Measurements from ENCODE around the gene ICAM1.

The ICAM1 gene

DNA sequence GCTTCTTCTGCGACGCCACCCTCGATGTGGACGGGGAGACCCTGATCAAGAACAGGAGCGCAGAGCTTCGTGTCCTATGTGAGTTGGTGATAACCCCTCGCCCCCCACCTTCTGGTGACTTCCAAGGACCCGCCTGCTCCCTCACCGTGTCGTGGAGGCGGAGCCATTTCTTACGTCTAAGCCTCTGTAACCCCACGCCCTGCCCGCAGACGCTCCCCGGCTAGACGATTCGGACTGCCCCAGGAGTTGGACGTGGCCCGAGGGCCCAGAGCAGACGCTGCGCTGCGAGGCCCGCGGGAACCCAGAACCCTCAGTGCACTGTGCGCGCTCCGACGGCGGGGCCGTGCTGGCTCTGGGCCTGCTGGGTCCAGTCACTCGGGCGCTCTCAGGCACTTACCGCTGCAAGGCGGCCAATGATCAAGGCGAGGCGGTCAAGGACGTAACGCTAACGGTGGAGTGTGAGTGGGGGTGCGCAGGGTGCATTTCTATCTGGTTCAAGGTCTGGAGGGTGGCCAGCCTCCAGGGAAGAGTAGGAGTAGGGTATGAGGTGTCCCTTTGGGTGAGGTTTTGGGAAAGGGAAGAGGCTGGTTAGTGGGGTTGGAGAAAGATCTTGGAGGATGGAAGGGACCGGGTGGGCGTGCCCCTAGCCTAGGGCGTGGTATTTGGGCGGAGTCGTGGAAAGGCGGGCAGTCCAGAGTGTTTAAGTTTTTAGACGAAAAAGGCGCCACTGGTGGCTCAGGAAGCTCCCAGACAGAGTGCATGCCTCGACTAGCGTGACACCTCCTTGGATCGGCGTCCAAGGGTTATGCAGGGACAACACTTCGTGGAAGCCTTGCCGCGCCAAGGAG is 22.1 kb downstream of the ICAM1 start:
- in situ Hi-C loops (cut with HindIII; ENCODE audit: low sequenced_read_pairs) = no loop called here

DNA sequence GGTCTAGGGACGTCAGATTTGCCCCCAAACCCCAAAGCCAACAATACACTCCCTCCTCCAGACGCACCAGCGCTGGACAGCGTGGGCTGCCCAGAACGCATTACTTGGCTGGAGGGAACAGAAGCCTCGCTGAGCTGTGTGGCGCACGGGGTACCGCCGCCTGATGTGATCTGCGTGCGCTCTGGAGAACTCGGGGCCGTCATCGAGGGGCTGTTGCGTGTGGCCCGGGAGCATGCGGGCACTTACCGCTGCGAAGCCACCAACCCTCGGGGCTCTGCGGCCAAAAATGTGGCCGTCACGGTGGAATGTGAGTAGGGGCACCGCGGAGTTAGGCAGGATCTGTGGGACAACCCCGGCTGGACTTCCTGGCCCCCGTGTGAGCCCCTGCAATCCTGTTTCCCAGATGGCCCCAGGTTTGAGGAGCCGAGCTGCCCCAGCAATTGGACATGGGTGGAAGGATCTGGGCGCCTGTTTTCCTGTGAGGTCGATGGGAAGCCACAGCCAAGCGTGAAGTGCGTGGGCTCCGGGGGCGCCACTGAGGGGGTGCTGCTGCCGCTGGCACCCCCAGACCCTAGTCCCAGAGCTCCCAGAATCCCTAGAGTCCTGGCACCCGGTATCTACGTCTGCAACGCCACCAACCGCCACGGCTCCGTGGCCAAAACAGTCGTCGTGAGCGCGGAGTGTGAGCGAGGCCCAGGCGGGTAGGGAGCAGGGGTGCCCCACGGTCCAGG is 22.9 kb downstream of the ICAM1 start:
- in situ Hi-C loops (cut with HindIII; ENCODE audit: low sequenced_read_pairs) = no loop called here

DNA sequence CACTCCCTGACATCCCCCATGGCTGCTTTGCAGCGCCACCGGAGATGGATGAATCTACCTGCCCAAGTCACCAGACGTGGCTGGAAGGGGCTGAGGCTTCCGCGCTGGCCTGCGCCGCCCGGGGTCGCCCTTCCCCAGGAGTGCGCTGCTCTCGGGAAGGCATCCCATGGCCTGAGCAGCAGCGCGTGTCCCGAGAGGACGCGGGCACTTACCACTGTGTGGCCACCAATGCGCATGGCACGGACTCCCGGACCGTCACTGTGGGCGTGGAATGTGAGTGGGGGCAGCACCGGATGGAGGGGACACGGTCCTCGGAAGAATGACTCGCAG is 23.4 kb downstream of the ICAM1 start:
- in situ Hi-C loops (cut with HindIII; ENCODE audit: low sequenced_read_pairs) = no loop called here

DNA sequence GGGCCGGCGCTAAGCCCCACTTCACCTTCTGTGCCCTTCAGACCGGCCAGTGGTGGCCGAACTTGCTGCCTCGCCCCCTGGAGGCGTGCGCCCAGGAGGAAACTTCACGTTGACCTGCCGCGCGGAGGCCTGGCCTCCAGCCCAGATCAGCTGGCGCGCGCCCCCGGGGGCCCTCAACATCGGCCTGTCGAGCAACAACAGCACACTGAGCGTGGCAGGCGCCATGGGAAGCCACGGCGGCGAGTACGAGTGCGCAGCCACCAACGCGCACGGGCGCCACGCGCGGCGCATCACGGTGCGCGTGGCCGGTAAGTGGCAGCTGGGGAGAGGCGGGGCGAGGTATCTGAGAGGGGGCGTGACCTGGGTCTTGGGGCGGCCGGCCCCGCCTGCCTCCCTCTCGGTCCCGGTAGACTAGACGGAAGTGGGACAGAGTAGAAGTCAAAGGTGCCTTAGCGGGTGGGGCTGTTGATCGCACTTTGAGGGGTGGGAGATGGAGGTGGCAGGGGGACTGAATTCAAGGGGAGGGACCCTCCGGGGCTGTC is 24.5 kb downstream of the ICAM1 start:
- in situ Hi-C loops (cut with HindIII; ENCODE audit: low sequenced_read_pairs) = no loop called here

DNA sequence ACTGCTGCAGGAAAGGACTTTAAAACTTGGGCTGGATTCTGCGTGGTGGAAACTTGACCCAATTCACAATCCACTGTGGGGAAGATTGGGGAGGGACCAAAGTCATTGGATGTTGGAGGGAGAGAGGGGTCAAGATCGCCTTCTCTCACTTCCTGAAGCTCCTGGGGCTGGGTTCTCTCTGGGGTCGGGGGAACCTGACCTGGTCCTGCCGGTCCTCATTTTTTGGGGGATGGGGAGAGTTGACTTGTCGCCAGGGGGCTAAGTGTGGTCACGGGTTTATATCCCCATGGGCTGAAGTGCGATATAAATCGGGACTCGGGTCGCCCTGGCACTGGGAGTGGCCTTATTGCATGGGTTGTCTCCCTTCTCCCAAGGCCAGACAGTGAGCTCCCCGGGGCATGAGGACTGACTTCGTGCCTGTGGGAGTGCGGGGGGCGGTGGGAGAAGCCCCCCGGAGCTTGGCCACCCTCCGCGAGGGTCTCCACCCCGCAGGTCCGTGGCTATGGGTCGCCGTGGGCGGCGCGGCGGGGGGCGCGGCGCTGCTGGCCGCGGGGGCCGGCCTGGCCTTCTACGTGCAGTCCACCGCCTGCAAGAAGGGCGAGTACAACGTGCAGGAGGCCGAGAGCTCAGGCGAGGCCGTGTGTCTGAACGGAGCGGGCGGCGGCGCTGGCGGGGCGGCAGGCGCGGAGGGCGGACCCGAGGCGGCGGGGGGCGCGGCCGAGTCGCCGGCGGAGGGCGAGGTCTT is 25.1 kb downstream of the ICAM1 start:
- in situ Hi-C loops (cut with HindIII; ENCODE audit: low sequenced_read_pairs) = no loop called here

DNA sequence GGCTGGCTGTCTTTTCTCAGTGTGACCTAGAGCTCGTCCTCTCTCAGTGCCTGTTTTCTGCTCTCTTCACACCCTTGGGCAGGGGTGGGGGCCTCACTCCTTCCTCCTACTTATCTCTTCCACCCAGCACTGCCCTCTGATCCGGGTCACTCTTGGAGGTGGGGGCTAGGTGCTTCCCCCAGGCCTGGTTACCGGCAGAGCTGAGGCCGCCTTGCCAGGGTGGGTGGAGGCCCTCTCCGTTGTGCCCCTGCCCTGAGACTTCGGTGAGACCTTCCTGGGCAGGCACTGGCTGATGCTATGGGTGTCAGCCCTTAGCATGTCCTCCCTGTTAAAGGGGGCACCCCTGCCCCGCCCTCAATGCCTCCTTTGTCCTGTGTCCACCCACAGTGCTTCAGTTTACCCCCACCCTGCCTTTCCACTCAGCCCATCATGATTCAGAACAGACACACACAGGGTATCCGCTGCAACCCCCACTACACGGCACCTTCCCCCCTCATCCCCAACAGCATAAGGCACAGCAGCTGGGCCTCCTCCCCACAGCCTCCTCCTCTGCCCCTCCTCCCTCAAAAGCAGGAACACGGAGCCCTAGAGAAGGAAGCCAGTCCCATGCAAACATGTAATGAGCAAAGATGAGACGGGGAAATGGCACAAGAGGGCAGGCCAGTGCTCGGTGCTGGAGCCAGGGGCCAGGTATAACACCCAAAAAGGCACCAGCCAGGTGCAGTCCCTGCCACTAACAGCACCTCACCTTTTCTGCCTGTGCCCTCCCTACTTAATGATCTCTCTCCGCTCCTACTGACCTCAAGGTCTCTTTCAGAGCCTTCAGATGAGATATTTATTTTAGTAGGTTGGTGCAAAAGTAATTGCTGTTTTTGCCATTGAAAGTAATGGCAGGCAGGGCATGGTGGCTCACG is 28.9 kb downstream of the ICAM1 start:
- in situ Hi-C loops (cut with HindIII; ENCODE audit: low sequenced_read_pairs) = no loop called here

DNA sequence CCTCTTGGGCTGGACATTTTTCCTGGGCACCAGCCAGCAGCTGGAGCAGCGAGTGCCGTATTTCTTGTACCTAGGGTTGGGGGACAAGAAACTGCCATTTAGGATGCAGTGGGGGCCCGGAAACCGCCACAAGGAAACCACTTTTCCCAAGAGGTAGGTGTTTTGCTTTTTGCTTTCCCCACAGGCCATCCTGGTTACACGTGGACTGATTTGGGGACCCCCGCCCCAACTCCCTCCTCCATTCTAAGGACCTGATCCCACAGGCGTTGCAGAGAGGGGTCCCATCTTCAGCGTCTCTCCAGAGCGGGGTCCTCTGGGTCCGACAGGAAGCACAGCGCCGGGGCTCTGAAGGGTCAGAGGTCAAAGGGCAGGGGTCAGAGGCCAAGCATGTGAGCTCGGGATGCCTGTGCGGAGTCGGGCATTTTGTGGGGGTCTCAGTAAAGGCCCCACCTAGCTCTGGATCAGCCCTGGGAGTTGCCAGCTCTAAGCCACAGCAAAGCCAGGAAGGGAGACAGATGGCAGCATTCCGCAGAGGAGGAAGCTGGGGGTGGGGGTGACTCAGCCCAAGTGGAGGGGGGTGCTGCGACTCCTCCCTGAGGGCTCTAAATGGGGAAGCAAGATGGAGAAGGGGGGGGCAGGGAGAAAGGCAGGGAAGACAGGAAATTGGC is 34.4 kb downstream of the ICAM1 start:
- in situ Hi-C loops (cut with HindIII; ENCODE audit: low sequenced_read_pairs) = no loop called here

DNA sequence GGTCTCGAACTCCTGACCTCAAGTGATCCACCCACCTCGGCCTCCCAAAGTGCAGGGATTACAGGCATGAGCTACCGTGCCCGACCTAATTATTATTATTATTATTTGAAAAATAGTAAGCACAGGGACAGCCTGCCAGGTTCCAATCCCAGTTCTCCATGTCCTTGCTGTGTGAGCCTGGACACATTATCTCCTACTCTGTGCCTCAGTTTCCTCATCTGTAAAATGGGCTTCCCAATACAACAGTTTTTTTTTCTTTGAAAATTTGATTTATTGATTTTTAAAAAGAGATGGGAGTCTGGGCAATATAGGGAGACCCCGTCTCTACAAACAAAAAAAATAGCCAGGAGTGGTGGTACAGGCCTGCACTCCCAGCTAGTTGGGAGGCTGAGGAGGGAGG is 35.4 kb downstream of the ICAM1 start:
- in situ Hi-C loops (cut with HindIII; ENCODE audit: low sequenced_read_pairs) = no loop called here

DNA sequence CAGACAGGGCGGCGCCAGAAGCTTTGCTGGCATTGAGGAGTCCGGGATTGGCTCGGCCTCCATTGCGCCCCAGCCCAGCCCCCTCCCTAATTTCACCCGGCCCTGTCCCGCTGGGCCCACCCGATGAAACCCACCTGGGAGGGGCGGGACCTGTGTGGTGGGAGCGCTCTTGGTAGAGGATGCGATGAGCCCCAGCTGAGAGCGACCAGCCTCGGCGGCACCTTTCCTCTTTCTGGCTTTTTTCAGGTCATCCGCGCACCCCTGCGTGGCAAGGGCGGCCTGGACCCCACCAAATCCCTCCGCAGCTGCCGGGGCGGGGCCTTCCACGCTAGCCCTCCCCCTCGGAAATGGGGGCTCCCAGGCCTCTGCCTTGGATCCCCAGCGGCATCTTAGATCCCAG is 38.5 kb downstream of the ICAM1 start, which contains the start of gene ZGLP1:
ZGLP1 (minus strand) TSS at position 393 of the 400 bp plus-strand sequence.
- in situ Hi-C loops (cut with HindIII; ENCODE audit: low sequenced_read_pairs) = no loop called here

DNA sequence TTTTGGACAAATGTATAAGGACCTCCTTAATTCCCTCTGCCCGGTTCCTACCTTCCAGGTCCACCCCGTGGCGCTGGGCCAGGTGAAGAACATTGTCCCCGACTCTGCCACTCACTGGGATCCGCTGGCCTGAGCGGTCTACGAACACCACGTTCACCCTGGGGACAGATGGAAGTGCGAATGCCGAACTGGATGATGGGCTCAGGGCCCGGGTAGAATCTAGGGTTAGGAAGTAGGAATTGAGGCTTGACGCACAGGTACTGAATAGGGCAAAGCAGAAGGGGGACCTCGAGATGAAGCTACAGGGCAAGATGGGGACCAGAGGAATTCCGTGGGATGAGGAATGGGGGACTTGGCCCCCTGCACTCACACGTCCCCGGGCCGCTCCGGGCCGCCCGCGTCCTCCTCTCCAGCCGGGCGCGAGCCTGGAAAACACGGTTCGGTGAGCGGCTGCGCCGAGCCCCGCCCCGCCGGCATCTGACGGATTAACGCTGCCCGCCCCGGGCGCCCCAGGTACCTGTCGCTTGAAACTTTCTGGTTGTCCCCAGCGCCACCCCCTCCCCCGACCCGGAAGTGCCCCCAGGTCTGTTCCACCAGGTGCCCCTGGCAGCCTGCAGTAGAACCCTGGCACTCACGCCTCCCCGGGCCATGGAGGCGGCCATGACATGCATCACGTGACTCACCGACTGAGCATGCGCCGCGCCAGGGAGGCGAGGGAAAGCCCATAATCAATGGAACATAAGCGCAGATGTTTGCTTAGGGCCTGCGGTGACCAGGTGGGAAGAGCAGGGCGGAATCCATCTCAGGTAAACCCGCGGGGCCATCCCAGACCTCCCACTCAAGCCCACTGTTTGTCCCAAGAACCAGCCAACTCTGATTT is 44.7 kb downstream of the ICAM1 start, which contains the start of gene FDX2:
FDX2 (minus strand) TSS at position 681 of the 880 bp plus-strand sequence; CDS start at position 662, 19 bp downstream.
- in situ Hi-C loops (cut with HindIII; ENCODE audit: low sequenced_read_pairs) = no loop called here

DNA sequence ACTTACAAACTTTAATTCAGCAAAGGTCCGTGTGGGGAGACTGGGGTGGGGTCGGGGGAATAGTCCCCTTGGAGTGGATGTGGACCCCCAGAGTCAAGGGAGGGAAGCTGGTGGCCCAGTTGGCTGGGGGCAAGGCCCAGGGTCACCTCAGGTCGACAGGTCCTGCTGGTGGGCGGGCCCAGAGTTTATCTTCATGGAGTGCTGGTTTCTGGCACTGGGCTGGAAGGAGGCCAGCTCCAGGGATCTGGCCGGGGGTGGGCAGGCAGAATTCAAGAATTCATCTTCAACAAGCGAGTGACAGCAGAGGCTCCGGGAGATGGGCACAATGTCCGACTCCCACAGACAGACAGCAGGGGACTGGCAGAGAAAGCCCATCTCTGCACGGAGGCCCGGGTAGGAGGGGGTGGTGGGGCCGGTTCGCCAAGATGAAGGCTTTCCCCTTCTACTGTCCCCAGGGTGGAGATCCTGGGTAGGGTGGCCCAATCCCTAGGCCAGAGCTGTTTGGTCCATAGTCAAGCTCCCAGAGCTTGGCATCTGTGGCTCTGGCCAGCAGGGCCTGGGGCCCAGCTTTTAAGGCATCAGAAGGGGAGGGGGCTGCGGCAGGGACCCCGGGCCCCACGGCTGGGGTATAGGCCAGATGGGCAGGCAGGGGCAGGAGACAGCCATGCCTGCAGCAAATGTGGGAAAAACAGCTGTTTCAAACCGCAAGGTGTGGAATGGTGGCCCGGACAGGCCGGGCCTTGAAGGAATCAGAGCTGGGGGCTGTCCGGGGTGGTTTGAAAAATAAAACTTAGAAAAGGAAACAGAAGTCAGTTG is 45.5 kb downstream of the ICAM1 start:
- in situ Hi-C loops (cut with HindIII; ENCODE audit: low sequenced_read_pairs) = no loop called here

DNA sequence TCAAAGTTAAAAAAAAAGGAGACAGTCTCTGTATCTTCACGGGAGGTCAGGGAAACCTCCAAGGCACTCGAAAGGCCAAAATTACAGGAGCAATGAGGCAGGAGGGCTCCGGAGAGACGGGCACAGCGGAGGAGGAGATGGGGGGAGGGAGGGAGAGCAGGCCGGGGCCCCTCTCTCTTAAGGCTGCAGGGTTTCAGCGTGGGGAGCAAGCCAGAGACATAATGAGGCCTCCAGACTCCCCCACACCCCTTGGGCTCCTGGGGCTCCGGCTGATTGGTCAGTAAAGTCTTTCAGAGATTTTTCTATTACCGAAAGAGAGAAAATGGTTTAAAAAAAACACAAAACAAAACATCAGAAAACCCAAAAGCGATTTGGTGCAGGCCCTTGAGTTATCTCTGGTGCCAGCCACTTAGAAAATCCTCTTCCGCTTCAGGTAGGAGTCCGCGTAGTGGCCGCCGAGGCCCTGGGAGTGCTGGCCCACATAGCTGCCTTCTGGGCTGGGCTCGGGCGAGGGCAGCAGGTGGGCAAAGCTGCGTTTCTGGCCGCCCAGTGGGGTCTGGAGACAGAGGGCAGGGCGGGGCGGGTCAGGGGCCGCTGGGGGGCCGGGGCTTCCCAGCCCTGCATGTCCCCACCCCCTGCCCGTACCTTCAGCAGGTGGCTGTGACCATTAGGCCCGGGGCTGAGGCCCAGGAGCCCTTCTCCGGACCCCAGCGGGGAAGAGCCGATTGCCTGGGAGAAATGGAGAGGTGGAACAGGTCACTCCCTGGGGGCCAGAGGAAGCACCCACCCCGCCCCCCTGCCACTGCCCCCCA is 46.3 kb downstream of the ICAM1 start:
- in situ Hi-C loops (cut with HindIII; ENCODE audit: low sequenced_read_pairs) = no loop called here

DNA sequence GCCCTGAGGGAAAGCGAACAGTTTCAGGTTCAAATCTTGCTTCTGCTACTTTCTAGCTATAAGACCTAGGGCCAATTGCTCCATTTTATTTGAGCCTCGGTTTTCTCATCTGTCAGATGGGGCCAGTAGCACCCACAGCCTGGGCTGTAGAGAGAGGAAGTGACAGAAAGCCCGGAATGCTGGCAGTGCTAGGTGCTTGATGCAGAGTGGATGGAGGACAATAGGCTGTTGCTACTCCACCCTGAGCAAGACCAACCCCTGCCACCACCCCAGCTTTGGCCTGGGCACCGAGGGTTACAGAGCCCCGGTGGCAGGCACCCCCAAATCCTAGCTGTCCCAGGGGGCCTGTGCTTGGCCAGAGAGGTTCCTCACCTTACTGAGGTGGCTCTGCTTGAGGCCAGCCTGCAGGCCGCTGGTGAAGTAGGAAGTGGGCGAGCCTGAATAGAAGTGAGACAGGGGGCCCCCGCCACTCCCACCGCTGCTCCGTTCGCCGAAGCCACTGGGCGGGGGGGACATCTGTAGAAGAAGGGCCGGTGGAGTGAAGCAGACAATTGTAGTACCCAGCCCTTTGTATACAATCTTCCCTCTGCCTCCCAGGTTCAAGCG is 47.0 kb downstream of the ICAM1 start:
- in situ Hi-C loops (cut with HindIII; ENCODE audit: low sequenced_read_pairs) = no loop called here

DNA sequence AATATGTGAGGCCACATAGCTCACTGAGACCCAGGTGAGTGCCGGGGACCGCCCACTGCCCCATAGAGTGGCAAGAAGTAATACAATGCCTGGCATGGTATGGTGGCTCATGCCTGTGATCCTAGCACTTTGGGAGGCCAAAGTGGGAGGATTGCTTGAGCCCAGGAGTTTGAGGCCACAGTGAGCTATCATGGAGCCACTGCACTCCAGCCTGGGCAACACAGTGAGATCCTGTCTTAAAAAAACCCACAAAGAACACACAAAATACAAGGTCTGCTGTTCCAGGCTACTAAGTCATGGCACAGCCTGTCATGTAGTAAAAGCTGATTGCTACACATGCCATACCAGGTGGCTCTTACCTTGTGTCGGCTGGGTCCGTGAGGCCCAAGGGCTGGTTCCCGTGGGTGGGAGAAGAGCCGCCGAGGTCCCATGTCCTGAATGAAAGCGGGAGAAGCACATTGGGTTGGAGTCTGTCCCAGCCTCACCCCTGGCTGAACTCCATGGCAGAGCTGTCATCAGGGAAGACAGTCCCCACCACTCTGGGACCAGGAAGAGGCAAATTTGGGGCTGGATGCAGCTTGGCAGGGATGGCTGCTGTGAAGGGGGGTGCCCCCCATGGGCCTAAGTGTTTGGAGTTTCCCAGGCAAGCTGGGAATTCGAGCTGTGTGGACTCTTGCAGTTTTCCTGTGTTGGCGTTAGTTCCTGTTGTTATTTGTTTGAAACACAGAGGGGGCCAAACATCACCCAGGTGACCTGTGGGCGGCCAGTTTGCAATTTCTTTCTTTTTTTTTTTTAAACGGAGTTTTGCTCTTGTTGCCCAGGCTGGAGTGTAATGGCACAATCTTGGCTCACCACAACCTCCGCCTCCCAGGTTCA is 48.1 kb downstream of the ICAM1 start:
- in situ Hi-C loops (cut with HindIII; ENCODE audit: low sequenced_read_pairs) = no loop called here

DNA sequence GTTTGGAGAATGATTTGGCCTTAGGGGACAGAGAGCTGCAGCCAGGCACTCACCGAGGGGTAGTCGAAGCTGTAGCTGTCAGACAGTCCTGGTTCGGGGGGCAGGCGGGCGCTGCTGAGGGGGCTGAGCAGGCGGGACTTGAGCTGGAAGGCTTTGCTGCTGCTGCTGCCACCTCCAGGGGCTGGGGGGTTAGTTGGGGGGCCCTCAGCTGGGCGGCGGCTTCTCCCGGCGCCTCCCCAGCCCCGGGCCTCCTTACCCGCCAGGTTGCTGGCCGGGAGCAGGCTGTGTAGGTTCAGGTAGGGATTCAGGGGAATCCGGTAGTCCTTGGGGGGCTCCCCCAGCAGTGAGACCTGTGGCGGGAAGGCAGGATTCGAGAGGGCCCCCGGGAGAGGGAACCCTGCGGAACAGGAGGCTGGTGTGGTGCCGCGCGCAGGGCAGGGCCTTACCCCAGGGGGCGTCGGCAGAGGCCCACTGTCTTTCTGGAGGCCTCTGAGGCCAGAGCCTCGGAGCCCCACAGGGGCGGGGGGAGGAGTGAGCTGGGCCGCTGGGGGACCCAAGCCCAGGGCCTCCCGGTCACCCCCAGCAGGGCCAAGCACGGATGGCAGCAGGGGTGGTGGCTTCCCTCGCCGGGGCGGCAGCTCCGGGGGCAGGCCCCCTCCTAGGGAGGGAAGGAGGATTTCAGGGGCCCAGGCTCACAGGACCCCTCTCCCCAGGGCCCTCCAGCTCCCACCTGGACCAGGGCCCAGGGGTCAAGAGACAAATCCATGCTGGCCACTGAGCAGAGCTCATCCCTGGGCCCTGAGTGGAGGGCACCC is 49.9 kb downstream of the ICAM1 start:
- in situ Hi-C loops (cut with HindIII; ENCODE audit: low sequenced_read_pairs) = no loop called here
